Measurements from ENCODE around the gene PROB1.

- TF ChIP-seq CTCF (IDR thresholded peaks at IDR 0.05; ENCODE audit: insufficient read depth, low read length, poor library complexity, severe bottlenecking) (no peak), EZH2phosphoT487 (conservative IDR thresholded peaks at IDR 0.05; ENCODE audit: low read length) (no peak)
These were observed 30.4 kb downstream of the PROB1 start for GRCh38 chr5:139364466-139364865.

Measured in SU-DHL-6 (cell line).